Right atrium auricular region (tissue), 2 donors: ENCODE data around the gene KBTBD7. TPM values are rescaled to one million over a fixed set of nuclear protein-coding genes. Genes with fewer than 3 reads are reported as not detected.

Experiments used
- DNase-seq: peaks from one replicate; pipeline ENCODE4 v3.0.0-alpha.2; 2019; ENCODE audit warnings: low spot score
- H3K27ac ChIP-seq, 2 donors: fragments of 200-600 bp; sonication (generic); 1 replicate in 1 of 2; 2 replicates in 1 of 2; pipeline ENCODE4 v1.5.1; 2016 to 2019
- H3K27me3 ChIP-seq, 2 donors: fragments of 200-600 bp; sonication (generic); one replicate each; pipeline versions ENCODE4 v1.5.1 to v1.6.0; 2017 to 2019
- H3K36me3 ChIP-seq: fragments of 200-600 bp; sonication (generic); one replicate; pipeline ENCODE4 v1.5.1; 2016
- H3K4me1 ChIP-seq, 2 donors: fragments of 200-600 bp; sonication (generic); one replicate each; pipeline versions ENCODE4 v1.5.1 to v1.6.0; 2017 to 2019
- H3K4me3 ChIP-seq, 2 donors: fragments of 200-600 bp; sonication (generic); 1 replicate in 1 of 2; 2 replicates in 1 of 2; pipeline ENCODE4 v1.5.1; 2017 to 2019; ENCODE audit warnings: mild to moderate bottlenecking in 1 of 2, moderate library complexity in 1 of 2
- H3K9me3 ChIP-seq, 2 donors: fragments of 200-600 bp; sonication (generic); one replicate each; pipeline ENCODE4 v1.5.1; 2019
- CTCF ChIP-seq, 2 donors: fragments of 200-600 bp; sonication (generic); IDR thresholded peaks; one replicate each; pipeline ENCODE4 v1.5.1; 2019; ENCODE audit warnings: antibody characterized with exemption in 2 of 2
- total RNA-seq, 2 donors: library from RNA; depleted of rRNA; stranded (reverse); fragments of >200 nt; gene quantifications; one replicate each; pipeline ENCODE4 v1.1.0, GENCODE V29; 2016

Gene KBTBD7
- total RNA-seq, 2 donors from 2014 or later: 7.0 to 7.8 TPM

GRCh38 chr13:41231025-41231677, 36.8 kb upstream of the KBTBD7 start:
- TF ChIP-seq CTCF (IDR thresholded peaks at IDR 0.05): no peak
- no peak for DNase-seq
- no peak overlapping the region for H3K4me3 ChIP-seq
- H3K27me3 ChIP-seq: no peaks in the 10 kb centered on the region
- no peaks in the 10 kb centered on the region for H3K4me1 ChIP-seq
- H3K36me3 ChIP-seq: no peaks in the 10 kb centered on the region
- H3K9me3 ChIP-seq: no peaks in the 10 kb centered on the region
- no peak overlapping the region for H3K27ac ChIP-seq

- TF ChIP-seq CTCF (IDR thresholded peaks at IDR 0.05): no peak
- no peak overlapping the region for H3K4me3 ChIP-seq
- H3K27me3 ChIP-seq: no peaks in the 10 kb centered on the region
- no peak overlapping the region for H3K27ac ChIP-seq
- DNase-seq: no peak
- no peaks in the 10 kb centered on the region for H3K4me1 ChIP-seq
- H3K36me3 ChIP-seq: no peaks in the 10 kb centered on the region
- no peaks in the 10 kb centered on the region for H3K9me3 ChIP-seq
These were observed 35.0 kb upstream of the KBTBD7 start for GRCh38 chr13:41229356-41229755.

- no peak for TF ChIP-seq CTCF (IDR thresholded peaks at IDR 0.05)
- DNase-seq: no peak
- Histone ChIP-seq H3K4me1 (no peaks in the 10 kb centered on the region), H3K27ac (no peak overlapping the region), H3K4me3 (no peak overlapping the region), H3K36me3 (no peaks in the 10 kb centered on the region), H3K27me3 (no peaks in the 10 kb centered on the region), H3K9me3 (no peaks in the 10 kb centered on the region)
These were observed 30.0 kb upstream of the KBTBD7 start for GRCh38 chr13:41224113-41225110.

- Histone ChIP-seq H3K9me3 (no peaks in the 10 kb centered on the region), H3K4me1 (no peaks in the 10 kb centered on the region), H3K27me3 (no peaks in the 10 kb centered on the region), H3K4me3 (no peak overlapping the region), H3K27ac (no peak overlapping the region), H3K36me3 (no peaks in the 10 kb centered on the region)
- peak; percentile 57 to 82 for TF ChIP-seq CTCF (IDR thresholded peaks at IDR 0.05)
- DNase-seq: no peak
These were observed 28.0 kb upstream of the KBTBD7 start for GRCh38 chr13:41222259-41222852.

- no peak for TF ChIP-seq CTCF (IDR thresholded peaks at IDR 0.05)
- H3K27ac ChIP-seq: no peak overlapping the region
- H3K27me3 ChIP-seq: no peaks in the 10 kb centered on the region
These were observed 26.0 kb upstream of the KBTBD7 start for GRCh38 chr13:41220401-41220800.

More at GRCh38 chr13:41220401-41220800, 26.0 kb upstream of the KBTBD7 start:
- H3K4me1 ChIP-seq: no peaks in the 10 kb centered on the region
- H3K9me3 ChIP-seq: no peaks in the 10 kb centered on the region
- H3K4me3 ChIP-seq: no peak overlapping the region
- no peaks in the 10 kb centered on the region for H3K36me3 ChIP-seq
- no peak for DNase-seq
